ENCODE results near the gene TMEM119. TPM values are rescaled to one million over a fixed set of nuclear protein-coding genes. Genes with fewer than 3 reads are reported as not detected.

The TMEM119 gene
- total RNA-seq, 2 donors from 2014 or later = 1.8 to 5.5 TPM

DNA sequence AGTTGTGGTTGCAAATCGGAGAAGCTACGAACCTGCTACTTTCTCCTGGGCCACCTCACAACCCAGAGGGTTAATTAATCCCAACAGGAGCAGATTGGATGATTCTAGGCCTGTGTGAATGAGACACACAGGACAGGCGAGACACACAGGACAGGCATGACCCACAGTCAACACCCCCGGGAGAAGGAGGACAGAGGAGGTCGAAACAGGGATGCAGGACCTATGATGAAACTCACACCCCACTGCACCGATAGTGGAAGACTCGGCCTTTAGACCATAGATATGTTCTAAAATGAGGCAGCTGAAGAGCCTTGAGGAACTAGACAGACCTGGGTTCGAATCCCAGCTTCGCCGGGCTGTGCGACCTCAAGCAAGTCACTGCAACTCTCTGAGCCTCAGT is 11.6 kb downstream of the TMEM119 start:
- Histone ChIP-seq H3K4me3 (no peak overlapping the region), H3K27me3 (no peaks in the 10 kb centered on the region), H3K36me3 (no peaks in the 10 kb centered on the region), H3K27ac (no peak overlapping the region), H3K9me3 (no peaks in the 10 kb centered on the region), H3K4me1 (no peaks in the 10 kb centered on the region)
- no peak for DNase-seq (ENCODE audit: low spot score)
- TF ChIP-seq, protein P1, sequence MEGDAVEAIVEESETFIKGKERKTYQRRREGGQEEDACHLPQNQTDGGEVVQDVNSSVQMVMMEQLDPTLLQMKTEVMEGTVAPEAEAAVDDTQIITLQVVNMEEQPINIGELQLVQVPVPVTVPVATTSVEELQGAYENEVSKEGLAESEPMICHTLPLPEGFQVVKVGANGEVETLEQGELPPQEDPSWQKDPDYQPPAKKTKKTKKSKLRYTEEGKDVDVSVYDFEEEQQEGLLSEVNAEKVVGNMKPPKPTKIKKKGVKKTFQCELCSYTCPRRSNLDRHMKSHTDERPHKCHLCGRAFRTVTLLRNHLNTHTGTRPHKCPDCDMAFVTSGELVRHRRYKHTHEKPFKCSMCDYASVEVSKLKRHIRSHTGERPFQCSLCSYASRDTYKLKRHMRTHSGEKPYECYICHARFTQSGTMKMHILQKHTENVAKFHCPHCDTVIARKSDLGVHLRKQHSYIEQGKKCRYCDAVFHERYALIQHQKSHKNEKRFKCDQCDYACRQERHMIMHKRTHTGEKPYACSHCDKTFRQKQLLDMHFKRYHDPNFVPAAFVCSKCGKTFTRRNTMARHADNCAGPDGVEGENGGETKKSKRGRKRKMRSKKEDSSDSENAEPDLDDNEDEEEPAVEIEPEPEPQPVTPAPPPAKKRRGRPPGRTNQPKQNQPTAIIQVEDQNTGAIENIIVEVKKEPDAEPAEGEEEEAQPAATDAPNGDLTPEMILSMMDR (IDR thresholded peaks at IDR 0.05) = no peak

DNA sequence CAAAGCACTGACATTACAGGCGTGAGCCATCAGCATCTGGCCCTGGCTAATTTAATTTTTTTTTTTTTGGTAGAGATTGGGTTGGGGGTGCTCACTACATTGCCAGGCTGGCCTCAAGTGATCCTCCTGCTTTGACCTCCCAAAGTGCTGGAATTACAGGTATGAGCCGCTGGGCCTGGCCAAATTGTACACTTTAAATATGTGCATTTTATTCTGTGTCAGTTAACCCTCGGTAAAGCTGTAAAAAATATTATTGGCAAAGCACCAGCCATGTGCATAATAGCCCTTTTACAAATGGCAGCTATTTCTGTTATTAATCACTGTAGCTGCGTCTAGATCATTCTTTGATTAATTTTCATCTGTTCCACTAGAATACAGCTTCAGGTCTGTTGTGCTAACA is 12.0 kb downstream of the TMEM119 start:
- TF ChIP-seq, protein P1 (IDR thresholded peaks at IDR 0.05) = no peak
- Histone ChIP-seq H3K4me1 (no peaks in the 10 kb centered on the region), H3K27ac (no peak overlapping the region), H3K4me3 (no peak overlapping the region), H3K9me3 (no peaks in the 10 kb centered on the region), H3K27me3 (no peaks in the 10 kb centered on the region), H3K36me3 (no peaks in the 10 kb centered on the region)
- no peak for DNase-seq (ENCODE audit: low spot score)

DNA sequence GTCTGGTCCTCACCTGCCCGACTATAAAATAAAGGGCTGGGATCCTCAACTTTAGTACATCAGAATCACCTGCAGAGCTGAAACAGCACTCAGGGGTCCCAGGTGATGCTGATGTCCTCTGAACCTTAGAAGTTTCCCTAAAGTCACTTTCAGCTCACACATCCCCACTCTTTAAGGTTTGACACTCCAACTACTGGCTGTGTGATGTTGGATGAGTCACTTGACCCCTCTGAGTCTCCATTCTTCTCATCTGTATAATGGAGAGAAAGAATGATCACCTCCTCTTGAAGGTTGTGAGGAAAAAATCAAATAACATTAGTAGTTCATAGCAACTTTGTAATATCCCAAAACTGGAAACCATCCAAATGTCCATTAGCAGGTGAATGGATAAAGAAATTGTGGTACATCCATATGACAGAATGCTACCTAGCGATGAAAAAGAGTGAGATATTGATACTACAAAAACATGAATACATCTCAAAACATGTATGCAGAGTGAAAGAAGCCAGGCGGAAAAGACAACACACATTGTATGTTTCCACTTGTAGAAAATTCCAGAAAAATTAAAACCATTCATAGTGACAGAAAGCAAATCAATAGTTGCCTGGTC is 13.3 kb downstream of the TMEM119 start:
- no peaks in the 10 kb centered on the region for H3K27me3 ChIP-seq
- H3K9me3 ChIP-seq = no peaks in the 10 kb centered on the region
- DNase-seq (ENCODE audit: low spot score) = no peak
- peaks cover 0 to 7% of the 10 kb centered on the region in 2 donors for H3K4me1 ChIP-seq
- TF ChIP-seq, protein P1 (IDR thresholded peaks at IDR 0.05) = no peak
- H3K4me3 ChIP-seq = no peak overlapping the region
- no peak overlapping the region for H3K27ac ChIP-seq
- no peaks in the 10 kb centered on the region for H3K36me3 ChIP-seq

DNA sequence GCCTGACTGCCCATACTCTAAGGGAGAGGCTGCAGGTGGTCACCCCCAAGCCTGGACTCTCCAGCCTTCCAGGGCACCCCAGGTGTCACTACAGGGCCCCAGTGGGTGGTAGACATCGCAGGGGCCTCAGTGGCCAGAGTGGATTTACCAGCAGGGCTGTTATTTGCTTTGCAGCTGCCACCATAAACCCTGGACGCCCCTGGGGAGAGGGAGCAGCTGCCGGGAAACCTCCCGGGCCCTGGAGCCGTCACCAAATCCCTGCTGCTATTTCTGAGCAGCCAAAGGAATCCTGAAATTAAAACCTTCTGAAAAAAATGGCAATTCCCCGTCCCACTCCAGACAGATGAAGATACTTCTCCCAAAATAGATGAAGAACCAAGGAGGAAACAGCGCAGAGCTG is 13.9 kb downstream of the TMEM119 start:
- Histone ChIP-seq H3K27me3 (no peaks in the 10 kb centered on the region), H3K4me1 (peaks cover 0 to 7% of the 10 kb centered on the region in 2 donors), H3K27ac (no peak overlapping the region), H3K9me3 (no peaks in the 10 kb centered on the region), H3K36me3 (no peaks in the 10 kb centered on the region), H3K4me3 (no peak overlapping the region)
- TF ChIP-seq, protein P1 (IDR thresholded peaks at IDR 0.05) = no peak
- no peak for DNase-seq (ENCODE audit: low spot score)

DNA sequence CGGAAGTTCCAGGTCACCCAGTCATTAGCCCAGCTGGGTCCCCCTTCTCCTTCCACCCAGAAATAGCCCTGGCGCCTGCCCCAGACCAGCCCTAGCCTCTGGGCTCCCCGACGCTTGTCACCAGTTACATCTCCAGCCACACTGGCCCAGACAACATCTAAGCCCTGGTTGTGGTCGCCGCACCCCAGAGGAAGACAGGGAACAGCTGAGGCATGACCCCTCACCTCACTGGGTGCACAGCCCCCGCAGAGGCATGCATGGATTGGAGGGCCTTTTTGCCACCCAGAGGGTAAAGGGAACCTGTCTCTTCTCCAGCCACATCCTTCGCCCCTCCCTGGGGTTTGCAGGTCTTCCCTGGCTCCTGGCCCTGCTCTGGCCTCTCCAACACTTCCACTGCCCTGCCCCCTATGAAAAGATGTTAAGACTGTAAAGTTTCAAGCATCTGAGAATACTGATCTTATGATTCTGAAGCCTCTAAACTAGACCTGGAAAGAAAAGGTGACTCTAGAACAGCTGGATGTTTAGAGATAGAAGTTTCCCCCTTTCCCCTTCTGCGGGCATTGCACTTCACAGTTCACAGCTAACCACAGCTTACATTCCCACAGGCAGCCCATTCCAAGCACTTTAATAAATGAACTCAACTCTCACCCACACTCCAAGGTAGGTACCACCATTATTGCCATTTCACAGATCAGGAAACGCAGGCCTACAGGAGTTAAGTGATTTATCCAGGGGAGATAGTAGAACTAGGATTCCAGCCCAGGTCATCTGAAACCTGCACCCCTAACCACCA is 14.7 kb downstream of the TMEM119 start:
- Histone ChIP-seq H3K9me3 (no peaks in the 10 kb centered on the region), H3K27ac (no peak overlapping the region), H3K27me3 (no peaks in the 10 kb centered on the region), H3K4me3 (no peak overlapping the region), H3K36me3 (no peaks in the 10 kb centered on the region), H3K4me1 (peaks cover 0 to 7% of the 10 kb centered on the region in 2 donors)
- no peak for DNase-seq (ENCODE audit: low spot score)
- TF ChIP-seq, protein P1 (IDR thresholded peaks at IDR 0.05) = no peak
